Measurements from ENCODE around the gene UBAC2.

Gene UBAC2

DNA sequence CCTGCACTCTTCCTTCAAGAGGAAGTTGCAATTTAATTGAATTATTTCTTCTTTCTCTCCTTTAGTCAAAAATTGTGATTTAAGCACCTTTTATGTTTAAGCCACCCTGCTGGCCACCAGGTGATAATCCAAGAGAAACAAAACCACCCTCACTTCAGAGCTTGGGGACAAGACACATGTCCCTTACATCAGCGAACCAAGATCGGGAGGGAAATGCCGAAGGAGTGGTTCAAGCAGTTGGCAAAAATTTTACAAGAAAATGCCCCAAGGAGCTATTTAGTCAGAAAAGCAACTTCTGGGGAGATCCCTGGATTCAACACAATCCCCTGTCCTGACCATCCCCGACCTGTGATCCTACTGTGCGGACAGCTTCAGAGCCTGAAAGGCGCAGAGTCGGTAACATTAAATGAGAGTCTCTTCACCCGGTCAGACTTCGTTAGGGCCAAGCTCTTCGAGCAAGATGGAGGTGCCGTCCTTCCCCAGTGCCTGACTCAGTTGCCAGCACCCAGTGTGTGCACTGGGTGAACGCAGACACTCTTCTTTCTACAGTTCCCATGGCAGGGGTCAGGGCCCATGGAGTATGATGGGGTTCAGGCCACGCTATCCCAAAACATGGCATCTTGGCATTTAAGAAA, 222.0 kb downstream of the UBAC2 start:
- DNase-seq: no peak

DNA sequence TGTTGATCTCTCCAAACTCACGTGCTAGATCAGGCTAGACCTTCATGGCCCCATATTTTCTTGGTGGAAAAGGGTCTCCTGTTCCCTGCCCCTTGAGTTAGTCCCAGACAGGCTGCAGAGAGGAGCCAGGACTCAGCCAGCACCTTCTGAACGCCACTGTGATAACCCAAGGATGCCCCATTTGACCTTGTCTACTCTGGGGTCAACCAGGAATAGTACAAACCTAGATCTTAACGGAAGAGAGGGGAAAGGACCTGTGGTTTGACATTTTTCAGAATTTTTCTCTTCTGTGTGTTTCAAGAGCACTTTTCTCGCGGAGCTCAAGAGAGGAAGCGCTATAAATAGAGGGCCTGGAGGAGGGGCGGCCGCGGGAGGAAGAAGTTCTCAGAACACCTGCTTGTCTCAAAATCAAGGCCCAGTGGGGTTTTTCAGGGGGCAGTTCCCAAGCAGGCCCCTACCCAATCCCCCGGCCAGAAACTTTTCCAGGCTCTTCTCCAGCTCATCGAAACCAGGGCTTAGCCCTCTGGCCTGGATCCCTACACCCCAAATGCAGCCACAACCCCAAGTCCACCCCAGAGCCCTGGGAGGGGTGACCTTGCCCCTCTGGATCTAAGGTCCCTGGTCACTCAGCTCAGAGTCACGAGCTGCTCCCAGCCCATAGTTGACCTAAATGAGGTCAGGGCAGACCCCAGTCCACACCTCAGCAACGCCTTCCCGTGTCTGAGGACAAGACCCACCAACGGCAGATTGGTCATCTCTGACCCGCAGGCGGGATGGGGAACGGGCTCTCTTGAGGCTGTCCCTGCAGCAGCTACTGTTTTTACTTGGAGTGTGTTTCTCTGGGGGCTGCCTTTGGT, 225.1 kb downstream of the UBAC2 start:
- no peak for DNase-seq

DNA sequence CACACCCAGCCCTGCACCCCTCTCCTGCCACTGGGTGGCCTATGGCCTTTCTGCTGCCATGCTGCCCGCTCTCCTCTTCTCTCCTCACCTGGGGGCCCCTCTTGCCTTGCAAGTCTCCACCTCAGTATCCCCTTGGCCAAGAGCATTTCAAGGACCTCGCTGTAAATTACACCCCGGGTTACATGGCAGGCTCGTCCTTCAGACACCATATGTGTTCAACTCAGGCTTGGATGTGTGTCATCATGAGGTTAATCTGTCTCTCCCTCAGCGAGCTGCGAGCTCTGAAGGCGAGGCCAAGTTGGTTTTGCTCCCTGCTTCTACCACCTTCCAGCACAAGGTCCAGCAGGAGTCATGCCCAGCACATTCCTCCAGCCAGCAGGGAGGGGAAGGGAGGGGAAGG, 225.8 kb downstream of the UBAC2 start:
- DNase-seq: no peak

- no peak for DNase-seq
Measured at GRCh38 chr13:99429670-99430069, 229.0 kb downstream of the UBAC2 start.

GRCh38 chr13:99431927-99432608, 231.4 kb downstream of the UBAC2 start:
- no peak for DNase-seq

- no peak for DNase-seq
Measured at GRCh38 chr13:99432609-99433542, 232.2 kb downstream of the UBAC2 start.

- no peak for DNase-seq
Measured at GRCh38 chr13:99433543-99434075, 233.0 kb downstream of the UBAC2 start.

DNA sequence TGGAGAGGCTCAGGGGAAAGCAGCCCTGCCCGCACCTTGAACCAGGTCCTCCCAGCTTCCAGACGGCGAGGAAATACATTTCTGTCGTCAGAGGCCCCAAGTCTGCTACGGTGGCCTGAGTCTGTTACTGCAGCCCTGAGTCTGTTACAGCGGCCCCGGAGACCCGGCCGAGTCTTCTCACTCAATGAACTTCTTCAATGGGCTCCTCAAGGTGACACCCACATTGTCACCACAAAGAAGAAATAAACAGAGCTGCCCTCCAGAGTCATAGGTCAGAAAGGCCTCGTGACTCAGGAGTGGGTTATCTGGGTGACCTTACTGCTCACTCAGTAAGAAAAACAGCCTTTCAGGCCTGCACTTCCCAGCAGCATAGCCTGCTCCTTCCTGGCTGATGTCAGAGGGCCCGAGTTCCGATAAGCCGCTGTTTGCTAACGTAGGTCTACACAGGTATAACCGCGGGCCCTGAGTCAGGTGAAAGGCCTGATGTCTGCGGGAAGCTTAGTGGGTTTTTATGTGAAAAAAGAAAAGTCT, 233.7 kb downstream of the UBAC2 start:
- no peak for DNase-seq

DNA sequence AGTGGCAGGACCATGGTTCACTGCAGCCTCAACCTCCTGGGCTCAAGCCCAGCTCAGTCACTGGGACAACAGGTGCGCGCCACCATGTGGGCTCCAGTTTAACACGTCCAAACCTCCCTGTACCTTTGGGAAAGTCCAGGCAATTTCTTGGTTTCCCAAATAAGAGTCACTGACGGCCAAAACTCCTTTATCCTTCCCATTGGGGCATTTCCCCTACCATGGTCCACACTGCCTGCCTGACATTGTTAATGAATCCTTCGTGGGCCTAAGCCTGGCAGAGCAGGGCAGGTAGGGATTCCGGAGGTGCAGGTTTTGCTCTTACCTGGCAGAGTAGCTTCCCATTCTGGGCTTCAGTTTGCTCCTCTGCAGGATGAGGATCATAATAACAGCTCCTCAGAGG, 234.5 kb downstream of the UBAC2 start:
- DNase-seq: no peak

DNA sequence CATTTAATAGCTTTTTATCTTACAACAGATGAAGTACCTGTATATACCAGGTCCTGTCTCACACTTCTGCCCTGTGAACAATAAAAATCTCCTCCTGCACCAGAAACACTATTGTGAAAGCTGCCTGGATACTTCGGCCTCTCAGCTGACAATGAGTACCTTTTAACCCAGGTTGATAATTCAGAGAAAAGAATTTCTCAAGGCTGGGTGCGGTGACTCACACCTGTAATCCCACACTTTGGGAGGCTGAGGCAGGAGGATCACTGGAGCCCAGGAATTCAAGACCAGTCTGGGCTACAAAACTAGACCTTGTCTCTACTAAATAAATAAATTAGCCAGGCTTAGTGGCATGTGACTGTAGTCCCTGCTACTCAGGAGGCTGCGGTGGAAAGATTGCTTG, 235.3 kb downstream of the UBAC2 start:
- no peak for DNase-seq

Data from NCI-H1048 (cell line).